Rectal smooth muscle tissue (tissue), 1 donor: ENCODE measurements around the gene SLC35F6.

ENCODE experiments used
- H3K27ac ChIP-seq: one replicate; pipeline ENCODE4 v1.7.0; 2013; ENCODE audit warnings: low read depth, low read length, inconsistent platforms
- H3K27me3 ChIP-seq: one replicate; pipeline ENCODE4 v1.7.0; 2013; ENCODE audit warnings: low read length; ENCODE audit not compliant: control insufficient read depth, insufficient read depth
- H3K36me3 ChIP-seq: one replicate; pipeline ENCODE4 v1.7.0; 2013; ENCODE audit warnings: low read length; ENCODE audit not compliant: control insufficient read depth, insufficient read depth
- H3K4me1 ChIP-seq: one replicate; pipeline ENCODE4 v1.7.0; 2013; ENCODE audit warnings: low read length; ENCODE audit not compliant: control insufficient read depth, insufficient read depth
- H3K4me3 ChIP-seq: one replicate; pipeline ENCODE4 v1.7.0; 2013; ENCODE audit warnings: low read length
- H3K9ac ChIP-seq: one replicate; pipeline ENCODE4 v1.7.0; 2013; ENCODE audit warnings: low read length

SLC35F6 gene

DNA sequence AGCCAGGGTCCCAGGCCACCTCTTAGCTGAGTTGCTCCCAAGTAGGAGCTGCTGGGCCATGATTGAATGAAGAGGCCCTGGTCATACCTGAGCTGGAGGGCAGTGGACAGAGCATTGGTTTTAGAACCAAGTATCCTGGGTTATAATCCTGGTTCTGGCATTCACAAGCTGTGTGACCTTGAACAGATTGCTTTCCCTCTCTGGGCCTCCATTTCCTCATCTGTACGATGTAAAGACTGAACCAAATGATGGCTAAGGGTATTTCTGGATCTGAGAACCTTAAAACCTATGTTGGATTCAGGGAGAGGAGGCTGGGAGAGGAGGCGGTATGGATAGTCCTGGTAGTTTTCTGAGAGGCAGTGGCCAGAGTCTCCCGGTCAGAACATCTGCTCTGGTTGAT is 40.6 kb upstream of the SLC35F6 start:
- Histone ChIP-seq H3K4me1 (peaks cover 40% of the 10 kb centered on the region), H3K4me3 (no peak overlapping the region), H3K27me3 (no peaks in the 10 kb centered on the region), H3K27ac (no peak overlapping the region), H3K9ac (no peak overlapping the region), H3K36me3 (no peaks in the 10 kb centered on the region)

DNA sequence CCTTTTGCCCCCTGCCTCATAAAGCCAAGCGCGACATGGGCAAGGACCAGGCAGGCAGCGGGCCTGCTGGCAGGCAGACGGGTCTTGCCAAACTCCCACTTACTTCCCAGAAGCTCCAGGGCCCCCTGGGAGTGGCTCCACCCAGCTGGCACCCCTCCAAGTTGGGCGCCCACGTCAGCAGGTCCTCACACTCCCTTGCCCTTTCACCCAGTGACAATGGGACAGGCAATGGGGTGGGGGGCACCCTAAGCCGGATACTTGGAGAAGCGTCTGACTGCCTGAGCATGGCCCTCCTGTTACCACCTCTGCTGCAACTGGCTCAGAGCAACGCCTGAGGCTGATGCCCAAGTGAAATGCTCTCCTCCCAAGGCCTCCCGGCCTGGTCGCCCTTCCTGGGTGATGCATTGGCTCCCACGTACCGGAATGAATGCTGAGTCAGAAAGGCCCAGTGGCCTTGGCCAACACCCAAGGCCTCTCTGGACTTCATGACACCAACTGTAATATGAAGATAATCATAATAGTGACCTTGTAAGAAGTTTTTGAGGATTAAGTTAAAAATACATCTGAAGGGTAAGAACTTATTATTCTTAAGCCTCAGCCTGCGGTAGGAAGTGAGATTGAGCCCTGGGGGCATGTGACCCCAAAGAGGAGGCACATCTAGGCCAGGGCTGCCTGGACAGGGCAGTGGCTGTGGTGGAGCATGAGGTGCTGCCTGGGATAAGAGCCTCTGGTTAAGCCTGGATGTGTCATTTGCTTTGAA is 39.9 kb upstream of the SLC35F6 start:
- Histone ChIP-seq H3K36me3 (no peaks in the 10 kb centered on the region), H3K4me1 (peaks cover 34% of the 10 kb centered on the region), H3K27ac (peak overlapping the region; percentile 22), H3K4me3 (no peak overlapping the region), H3K9ac (no peak overlapping the region), H3K27me3 (no peaks in the 10 kb centered on the region)

DNA sequence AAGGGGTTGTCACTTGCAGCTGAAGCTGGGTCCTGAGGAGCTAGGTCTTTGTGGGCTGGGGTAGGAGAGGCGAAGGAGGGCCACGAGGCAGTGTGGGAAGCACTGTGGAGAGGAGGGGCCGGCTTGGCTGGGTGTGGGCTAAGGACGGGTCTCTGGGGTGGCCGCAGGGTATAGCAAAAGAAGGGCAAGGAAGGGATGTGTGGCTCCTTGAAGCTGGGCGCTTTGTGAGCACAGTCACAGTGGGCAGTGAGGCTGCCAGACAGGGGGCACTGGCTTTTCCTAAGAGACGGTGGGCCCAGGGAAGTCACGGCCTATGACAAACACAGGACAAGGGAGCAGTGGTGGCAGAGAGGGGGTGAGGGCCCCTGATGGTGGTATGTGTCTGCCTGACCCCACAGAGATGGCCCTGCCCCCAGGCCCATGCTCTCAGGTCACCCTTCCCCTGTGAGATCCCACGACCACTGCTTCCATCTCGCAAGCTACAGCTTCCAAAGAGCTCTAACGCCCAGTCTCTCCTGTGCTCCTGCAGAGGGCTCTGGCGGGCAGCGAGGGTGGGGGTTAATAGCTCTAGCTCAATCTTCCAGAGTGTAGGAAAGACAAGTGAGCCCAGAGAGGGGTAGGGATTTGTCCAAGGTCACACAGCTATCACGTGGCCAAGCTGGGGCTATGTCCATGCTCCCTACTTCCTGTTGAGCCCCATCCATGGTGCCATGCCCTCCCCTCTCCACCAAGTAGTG is 39.1 kb upstream of the SLC35F6 start:
- Histone ChIP-seq H3K4me1 (peaks cover 26% of the 10 kb centered on the region), H3K4me3 (no peak overlapping the region), H3K36me3 (no peaks in the 10 kb centered on the region), H3K9ac (no peak overlapping the region), H3K27ac (no peak overlapping the region), H3K27me3 (no peaks in the 10 kb centered on the region)

DNA sequence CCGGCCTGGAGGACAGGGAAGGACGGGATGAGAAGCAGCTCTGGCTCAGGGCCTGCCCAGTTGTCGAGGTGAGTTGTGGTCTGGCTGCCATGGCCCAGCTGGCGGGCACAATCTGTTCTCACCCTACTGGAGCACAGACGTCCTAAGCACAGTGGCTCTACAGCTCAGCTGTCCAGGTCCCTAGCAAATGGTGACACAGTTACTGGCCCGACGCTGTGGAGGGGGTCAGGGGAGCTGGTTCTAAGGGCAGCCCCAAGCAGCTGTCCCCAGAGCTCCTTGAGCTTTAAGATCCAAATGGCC is 38.6 kb upstream of the SLC35F6 start:
- Histone ChIP-seq H3K4me3 (no peak overlapping the region), H3K27me3 (no peaks in the 10 kb centered on the region), H3K27ac (no peak overlapping the region), H3K4me1 (peaks cover 22% of the 10 kb centered on the region), H3K9ac (no peak overlapping the region), H3K36me3 (no peaks in the 10 kb centered on the region)

DNA sequence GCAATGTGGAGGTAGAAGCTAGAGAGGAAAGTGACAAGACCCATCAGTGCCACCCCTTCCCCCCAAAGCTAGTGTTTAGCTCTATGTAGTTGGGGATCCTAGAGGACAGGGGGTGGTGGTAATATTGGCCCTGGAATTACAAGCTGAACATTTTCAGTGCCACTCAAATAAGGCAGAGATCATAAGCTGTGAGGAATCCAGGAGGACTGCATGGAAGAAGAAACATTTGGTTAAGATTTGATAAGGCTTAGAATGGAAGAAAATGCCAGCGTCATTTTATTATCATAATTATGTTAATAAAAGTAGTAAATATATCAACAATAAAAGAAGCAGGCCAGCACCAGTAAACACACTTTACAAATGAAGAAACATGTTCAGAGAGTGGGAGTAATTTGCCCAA is 37.9 kb upstream of the SLC35F6 start:
- peaks cover 15% of the 10 kb centered on the region for H3K4me1 ChIP-seq
- no peaks in the 10 kb centered on the region for H3K36me3 ChIP-seq
- no peak overlapping the region for H3K27ac ChIP-seq
- H3K4me3 ChIP-seq: no peak overlapping the region
- H3K27me3 ChIP-seq: no peaks in the 10 kb centered on the region
- no peak overlapping the region for H3K9ac ChIP-seq

DNA sequence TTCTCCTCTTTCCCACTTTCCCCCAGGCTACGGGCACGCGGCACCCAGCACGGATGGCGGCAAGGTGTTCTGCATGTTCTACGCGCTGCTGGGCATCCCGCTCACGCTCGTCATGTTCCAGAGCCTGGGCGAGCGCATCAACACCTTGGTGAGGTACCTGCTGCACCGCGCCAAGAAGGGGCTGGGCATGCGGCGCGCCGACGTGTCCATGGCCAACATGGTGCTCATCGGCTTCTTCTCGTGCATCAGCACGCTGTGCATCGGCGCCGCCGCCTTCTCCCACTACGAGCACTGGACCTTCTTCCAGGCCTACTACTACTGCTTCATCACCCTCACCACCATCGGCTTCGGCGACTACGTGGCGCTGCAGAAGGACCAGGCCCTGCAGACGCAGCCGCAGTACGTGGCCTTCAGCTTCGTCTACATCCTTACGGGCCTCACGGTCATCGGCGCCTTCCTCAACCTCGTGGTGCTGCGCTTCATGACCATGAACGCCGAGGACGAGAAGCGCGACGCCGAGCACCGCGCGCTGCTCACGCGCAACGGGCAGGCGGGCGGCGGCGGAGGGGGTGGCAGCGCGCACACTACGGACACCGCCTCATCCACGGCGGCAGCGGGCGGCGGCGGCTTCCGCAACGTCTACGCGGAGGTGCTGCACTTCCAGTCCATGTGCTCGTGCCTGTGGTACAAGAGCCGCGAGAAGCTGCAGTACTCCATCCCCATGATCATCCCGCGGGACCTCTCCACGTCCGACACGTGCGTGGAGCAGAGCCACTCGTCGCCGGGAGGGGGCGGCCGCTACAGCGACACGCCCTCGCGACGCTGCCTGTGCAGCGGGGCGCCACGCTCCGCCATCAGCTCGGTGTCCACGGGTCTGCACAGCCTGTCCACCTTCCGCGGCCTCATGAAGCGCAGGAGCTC is 36.2 kb upstream of the SLC35F6 start:
- H3K36me3 ChIP-seq: no peaks in the 10 kb centered on the region
- H3K27me3 ChIP-seq: no peaks in the 10 kb centered on the region
- H3K4me3 ChIP-seq: no peak overlapping the region
- H3K9ac ChIP-seq: no peak overlapping the region
- peaks cover 8% of the 10 kb centered on the region for H3K4me1 ChIP-seq
- no peak overlapping the region for H3K27ac ChIP-seq

DNA sequence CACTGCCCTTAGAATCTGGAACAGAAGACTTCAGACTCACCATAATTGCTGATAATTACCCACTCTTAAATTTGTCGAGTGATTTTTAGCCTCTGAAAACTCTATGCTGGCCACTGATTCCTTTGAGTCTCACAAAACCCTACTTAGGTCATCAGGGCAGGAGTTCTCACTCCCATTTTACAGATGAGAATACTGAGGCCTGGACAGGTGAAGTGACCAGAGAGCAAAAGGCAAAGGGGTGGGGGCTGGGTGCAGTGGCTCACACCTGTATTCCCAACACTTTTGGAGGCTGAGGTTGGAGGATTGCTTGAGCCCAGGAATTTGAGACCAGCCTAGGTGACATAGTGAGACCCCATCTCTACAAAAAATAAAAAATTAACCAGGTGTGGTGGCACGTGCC is 34.8 kb upstream of the SLC35F6 start:
- Histone ChIP-seq H3K36me3 (no peaks in the 10 kb centered on the region), H3K4me1 (no peaks in the 10 kb centered on the region), H3K4me3 (no peak overlapping the region), H3K27me3 (no peaks in the 10 kb centered on the region), H3K9ac (no peak overlapping the region), H3K27ac (no peak overlapping the region)

DNA sequence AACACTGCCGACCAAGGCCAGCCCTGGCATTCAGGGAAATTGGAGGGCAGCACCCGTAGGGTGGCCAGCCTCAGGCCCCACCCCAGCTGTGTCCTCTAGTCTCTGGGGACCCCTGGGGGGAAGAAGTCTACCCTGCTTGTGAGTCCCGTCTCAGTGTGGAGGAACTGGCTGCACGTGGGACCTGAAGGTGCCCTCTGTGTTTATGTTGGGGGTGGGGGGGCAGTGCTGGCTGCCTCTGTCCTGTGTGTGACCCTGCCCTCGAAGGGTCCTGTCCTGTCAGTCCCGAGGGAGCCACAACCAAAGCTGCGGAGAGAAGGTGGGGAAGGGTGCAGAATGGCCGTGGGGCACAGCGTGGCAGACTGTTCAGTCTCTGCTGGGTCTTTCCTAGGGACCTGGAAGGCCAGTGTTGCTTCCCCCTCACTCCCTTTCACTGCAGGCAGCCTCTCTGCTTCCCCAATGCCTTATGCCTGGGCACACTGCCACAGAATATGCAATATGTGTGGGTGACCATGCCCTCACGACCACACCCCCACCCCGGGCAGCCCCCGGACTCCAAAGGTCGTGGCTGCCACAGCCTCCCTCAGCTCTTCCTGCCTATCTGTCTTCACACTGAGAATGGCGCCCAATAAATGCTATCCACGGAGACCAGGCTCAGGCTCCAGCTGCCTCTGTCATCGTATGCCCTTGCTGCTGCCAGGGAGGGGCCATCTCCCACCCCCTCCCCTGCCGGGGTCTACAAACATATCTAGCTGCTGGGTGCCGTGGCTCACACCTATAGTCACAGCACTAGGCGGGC is 33.3 kb upstream of the SLC35F6 start:
- H3K9ac ChIP-seq: no peak overlapping the region
- no peak overlapping the region for H3K27ac ChIP-seq
- H3K4me1 ChIP-seq: no peaks in the 10 kb centered on the region
- H3K27me3 ChIP-seq: no peaks in the 10 kb centered on the region
- no peaks in the 10 kb centered on the region for H3K36me3 ChIP-seq
- no peak overlapping the region for H3K4me3 ChIP-seq

DNA sequence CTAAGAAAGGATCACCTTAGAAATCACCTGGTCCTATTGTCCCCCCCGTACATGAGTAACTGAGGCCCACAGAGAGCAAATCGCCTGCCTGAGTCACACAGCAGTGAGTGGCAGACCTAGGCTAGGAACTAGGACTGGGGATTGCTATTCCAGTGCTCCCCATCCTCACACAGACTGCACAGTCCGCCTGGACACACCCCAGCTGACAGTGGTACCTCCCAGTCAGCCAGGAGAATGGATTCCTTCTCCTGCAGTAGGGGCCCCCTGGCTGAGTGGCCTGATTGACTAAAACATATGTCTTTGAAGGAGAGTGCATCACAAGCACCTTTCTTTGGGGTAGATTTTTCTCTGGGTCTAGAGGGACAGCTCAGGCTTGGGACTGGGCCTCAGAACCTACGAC is 32.4 kb upstream of the SLC35F6 start:
- no peaks in the 10 kb centered on the region for H3K27me3 ChIP-seq
- H3K4me3 ChIP-seq: no peak overlapping the region
- no peak overlapping the region for H3K9ac ChIP-seq
- no peaks in the 10 kb centered on the region for H3K36me3 ChIP-seq
- H3K27ac ChIP-seq: no peak overlapping the region
- H3K4me1 ChIP-seq: no peaks in the 10 kb centered on the region

DNA sequence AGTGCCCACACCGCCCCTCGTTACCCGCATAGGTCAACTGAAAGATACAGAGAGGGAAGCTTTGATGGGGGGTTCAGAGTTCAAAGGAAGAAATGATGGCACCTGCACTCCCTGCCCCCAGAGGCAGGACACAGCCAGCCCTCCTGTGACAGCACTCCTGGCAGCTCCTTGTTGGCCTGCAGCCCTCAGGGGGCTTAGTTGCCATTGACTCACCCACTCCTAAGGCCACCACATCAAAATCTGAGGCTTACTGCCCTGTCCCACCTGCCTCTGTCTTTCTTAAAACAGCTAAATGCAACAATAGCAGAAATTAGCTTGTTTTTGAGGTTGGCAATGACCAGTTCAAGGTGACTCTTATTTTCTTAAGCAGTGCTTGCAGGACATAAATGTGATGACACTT is 31.6 kb upstream of the SLC35F6 start:
- Histone ChIP-seq H3K36me3 (no peaks in the 10 kb centered on the region), H3K27ac (no peak overlapping the region), H3K27me3 (no peaks in the 10 kb centered on the region), H3K4me1 (no peaks in the 10 kb centered on the region), H3K4me3 (no peak overlapping the region), H3K9ac (no peak overlapping the region)

DNA sequence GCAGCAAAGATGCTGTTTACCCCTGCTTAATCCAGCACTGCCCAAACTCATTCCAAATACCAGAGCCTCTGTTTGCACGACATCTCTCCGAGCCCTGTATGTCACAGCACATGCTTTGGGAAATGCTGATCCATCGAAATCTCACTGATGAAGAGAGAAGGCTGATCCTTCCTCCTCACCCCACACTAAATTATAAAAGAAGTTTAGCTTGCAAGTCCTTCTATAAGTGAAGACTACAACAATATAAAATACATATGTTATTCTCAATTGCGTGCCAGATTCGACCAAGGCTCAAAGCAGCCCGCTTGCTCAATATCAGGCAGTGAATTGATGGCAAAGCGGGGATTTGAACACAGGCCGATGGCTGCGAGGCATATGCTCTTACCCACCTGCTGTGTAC is 30.7 kb upstream of the SLC35F6 start:
- Histone ChIP-seq H3K4me1 (no peaks in the 10 kb centered on the region), H3K27me3 (no peaks in the 10 kb centered on the region), H3K9ac (no peak overlapping the region), H3K4me3 (no peak overlapping the region), H3K27ac (no peak overlapping the region), H3K36me3 (no peaks in the 10 kb centered on the region)

DNA sequence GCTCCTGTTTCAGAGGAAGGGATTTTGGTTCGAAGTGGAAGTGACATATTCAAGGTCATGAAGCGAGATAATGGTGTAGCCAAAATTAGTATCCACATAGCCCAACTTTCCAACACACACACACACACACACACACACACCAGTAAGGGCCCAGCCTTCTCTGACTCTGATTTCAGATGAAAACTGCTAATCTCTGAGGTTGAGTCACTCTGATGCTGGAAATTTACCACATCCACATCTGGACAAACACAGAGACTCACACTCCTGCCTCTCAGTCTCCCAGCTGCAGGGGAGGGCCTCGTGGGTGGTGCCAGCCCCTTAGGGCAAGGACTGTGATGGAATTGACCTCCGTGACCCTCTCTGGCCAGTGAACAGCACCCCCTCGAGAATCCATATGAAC is 29.0 kb upstream of the SLC35F6 start:
- H3K4me3 ChIP-seq: no peak overlapping the region
- no peaks in the 10 kb centered on the region for H3K27me3 ChIP-seq
- H3K36me3 ChIP-seq: no peaks in the 10 kb centered on the region
- H3K9ac ChIP-seq: no peak overlapping the region
- no peak overlapping the region for H3K27ac ChIP-seq
- no peaks in the 10 kb centered on the region for H3K4me1 ChIP-seq
